Suprapubic skin (tissue), 4 donors: ENCODE results near the gene ATXN8OS. TPM values are rescaled to one million over a fixed set of nuclear protein-coding genes. Genes with fewer than 3 reads are reported as not detected.

Source experiments
- DNase-seq, 2 donors: peaks; one replicate each; pipeline ENCODE4 v3.0.0-alpha.2; 2019; ENCODE audit warnings: low spot score in 2 of 2
- H3K27ac ChIP-seq: fragments of 200-600 bp; sonication (generic); one replicate; pipeline ENCODE4 v1.5.1; 2019
- H3K27me3 ChIP-seq: fragments of 200-600 bp; sonication (generic); one replicate; pipeline ENCODE4 v1.5.1; 2019
- H3K36me3 ChIP-seq: fragments of 200-600 bp; sonication (generic); one replicate; pipeline ENCODE4 v1.5.1; 2019
- H3K4me1 ChIP-seq: fragments of 200-600 bp; sonication (generic); one replicate; pipeline ENCODE4 v1.5.1; 2019
- H3K4me3 ChIP-seq: fragments of 200-600 bp; sonication (generic); one replicate; pipeline ENCODE4 v1.5.1; 2019; ENCODE audit warnings: mild to moderate bottlenecking
- H3K9me3 ChIP-seq: fragments of 200-600 bp; sonication (generic); one replicate; pipeline ENCODE4 v1.5.1; 2019
- EP300 ChIP-seq: sonication (generic); formaldehyde crosslinking; IDR thresholded peaks from one replicate; pipeline ENCODE4 v1.6.1; 2017; ENCODE audit warnings: antibody characterized with exemption
- POLR2A ChIP-seq, 2 donors: fragments of 450-650 bp; IDR thresholded peaks; one replicate each; pipeline ENCODE4 v1.6.1; 2017; ENCODE audit warnings: antibody characterized with exemption in 2 of 2, mild to moderate bottlenecking in 2 of 2, moderate library complexity in 2 of 2
- POLR2AphosphoS5 ChIP-seq, 3 donors: sonication (generic); formaldehyde crosslinking; IDR thresholded peaks; one replicate each; pipeline ENCODE4 v1.6.1; 2017; ENCODE audit warnings: antibody characterized with exemption in 3 of 3
- WGBS: methylation state at CpG from one replicate; pipeline ENCODE4 v1.1.5; 2018; 5-methylcytosine and 5-hydroxymethylcytosine counted together
- total RNA-seq, 4 donors: library from RNA; depleted of rRNA; stranded (reverse); fragments of >200 nt; gene quantifications; one replicate each; pipeline ENCODE4 v1.1.0, GENCODE V29; 2016
- TF ChIP-seq, protein P1 (sequence below), 2 donors: fragments of 200-600 bp in 1 of 2; fragments of 450-650 bp in 1 of 2; sonication (generic) in 1 of 2; IDR thresholded peaks; one replicate each; pipeline ENCODE4 v1.5.1; 2016 to 2019; ENCODE audit warnings: antibody characterized with exemption in 2 of 2, mild to moderate bottlenecking in 1 of 2, moderate library complexity in 1 of 2

Gene ATXN8OS
- not detected for total RNA-seq

DNA sequence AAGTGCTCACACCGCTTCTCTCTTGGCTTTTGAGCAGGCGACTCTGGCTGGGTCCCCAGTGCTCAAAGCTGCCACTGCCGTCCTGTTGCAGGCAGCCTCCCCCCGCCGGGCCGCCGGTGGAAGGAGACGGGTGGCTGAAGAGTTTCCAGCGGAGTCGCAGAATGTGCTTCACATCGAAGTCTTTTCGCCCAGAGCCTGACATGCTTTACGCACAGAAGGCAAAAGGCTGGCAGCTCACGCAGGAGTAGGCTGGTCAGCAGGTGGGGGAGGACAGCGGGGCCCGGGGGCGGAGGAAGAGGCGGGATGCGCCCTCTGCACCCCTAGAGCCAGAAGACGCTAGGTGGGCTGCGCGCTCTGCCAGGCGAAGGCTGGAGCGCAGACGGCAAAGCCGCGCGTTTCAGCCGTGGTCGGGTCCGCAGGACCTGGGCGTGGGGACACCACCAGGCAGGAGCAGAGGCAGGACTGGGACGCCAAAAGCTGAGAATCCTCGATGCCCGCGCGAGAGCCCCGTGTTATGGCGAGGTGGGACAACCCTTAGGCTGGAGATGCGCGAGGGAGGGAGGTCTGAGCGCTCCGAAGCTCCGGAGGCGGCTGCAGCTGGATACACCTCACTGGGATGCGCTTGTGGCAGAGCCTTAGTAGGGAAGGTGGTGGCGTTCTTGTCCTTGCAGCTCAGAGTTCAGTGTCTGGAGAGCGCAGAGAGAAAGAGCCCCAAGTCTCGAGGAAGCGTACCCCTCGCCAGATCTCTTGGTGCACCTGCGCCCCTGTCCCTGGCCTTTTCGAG lies at the start of gene ATXN8OS:
TSS of gene ATXN8OS (plus strand) at position 329 of the 784 bp plus-strand sequence.
- WGBS = 7% methylated on average over 52 of the region's 53 CpGs
- Histone ChIP-seq H3K36me3 (no peaks in the 10 kb centered on the region), H3K4me1 (no peaks in the 10 kb centered on the region), H3K9me3 (peaks cover 3% of the 10 kb centered on the region), H3K27ac (no peak within 1 kb of the TSS), H3K27me3 (peaks cover 11% of the 10 kb centered on the region), H3K4me3 (no peak within 1 kb of the TSS)
- DNase-seq = no peak
- TF ChIP-seq EP300 (no peak), POLR2AphosphoS5 (IDR thresholded peaks at IDR 0.05) (no peak), POLR2A (IDR thresholded peaks at IDR 0.05) (no peak)
- TF ChIP-seq, protein P1, sequence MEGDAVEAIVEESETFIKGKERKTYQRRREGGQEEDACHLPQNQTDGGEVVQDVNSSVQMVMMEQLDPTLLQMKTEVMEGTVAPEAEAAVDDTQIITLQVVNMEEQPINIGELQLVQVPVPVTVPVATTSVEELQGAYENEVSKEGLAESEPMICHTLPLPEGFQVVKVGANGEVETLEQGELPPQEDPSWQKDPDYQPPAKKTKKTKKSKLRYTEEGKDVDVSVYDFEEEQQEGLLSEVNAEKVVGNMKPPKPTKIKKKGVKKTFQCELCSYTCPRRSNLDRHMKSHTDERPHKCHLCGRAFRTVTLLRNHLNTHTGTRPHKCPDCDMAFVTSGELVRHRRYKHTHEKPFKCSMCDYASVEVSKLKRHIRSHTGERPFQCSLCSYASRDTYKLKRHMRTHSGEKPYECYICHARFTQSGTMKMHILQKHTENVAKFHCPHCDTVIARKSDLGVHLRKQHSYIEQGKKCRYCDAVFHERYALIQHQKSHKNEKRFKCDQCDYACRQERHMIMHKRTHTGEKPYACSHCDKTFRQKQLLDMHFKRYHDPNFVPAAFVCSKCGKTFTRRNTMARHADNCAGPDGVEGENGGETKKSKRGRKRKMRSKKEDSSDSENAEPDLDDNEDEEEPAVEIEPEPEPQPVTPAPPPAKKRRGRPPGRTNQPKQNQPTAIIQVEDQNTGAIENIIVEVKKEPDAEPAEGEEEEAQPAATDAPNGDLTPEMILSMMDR (IDR thresholded peaks at IDR 0.05) = no peak

DNA sequence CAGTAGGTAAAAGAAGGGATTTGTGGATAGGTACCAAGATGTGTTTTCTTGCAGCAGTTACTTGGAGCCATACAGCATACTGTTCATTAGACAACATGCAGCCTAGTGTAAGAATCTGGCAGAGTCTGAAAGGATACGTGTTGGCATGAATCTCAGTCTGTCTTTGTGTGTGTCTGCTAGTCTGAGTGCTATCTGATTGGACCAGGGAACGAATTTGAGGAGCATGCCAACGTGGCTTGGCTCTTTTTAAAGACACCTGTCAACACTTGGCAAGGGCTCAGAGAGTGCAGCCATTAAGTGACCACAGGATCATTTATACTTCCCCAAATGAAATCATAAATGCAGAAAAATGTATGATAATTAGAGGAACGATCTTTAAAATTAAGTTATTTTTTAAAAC lies 27.6 kb upstream of the ATXN8OS start:
- TF ChIP-seq POLR2AphosphoS5 (IDR thresholded peaks at IDR 0.05) = no peak
- TF ChIP-seq, protein P1 (IDR thresholded peaks at IDR 0.05) = no peak
- TF ChIP-seq POLR2A (IDR thresholded peaks at IDR 0.05) = no peak
- TF ChIP-seq EP300 = no peak
- no peak for DNase-seq
- Histone ChIP-seq H3K36me3 (no peaks in the 10 kb centered on the region), H3K9me3 (no peaks in the 10 kb centered on the region), H3K27ac (no peak overlapping the region), H3K4me1 (no peaks in the 10 kb centered on the region), H3K4me3 (no peak overlapping the region), H3K27me3 (no peaks in the 10 kb centered on the region)
- WGBS = 42% methylated on average over 4 of the region's 4 CpGs

DNA sequence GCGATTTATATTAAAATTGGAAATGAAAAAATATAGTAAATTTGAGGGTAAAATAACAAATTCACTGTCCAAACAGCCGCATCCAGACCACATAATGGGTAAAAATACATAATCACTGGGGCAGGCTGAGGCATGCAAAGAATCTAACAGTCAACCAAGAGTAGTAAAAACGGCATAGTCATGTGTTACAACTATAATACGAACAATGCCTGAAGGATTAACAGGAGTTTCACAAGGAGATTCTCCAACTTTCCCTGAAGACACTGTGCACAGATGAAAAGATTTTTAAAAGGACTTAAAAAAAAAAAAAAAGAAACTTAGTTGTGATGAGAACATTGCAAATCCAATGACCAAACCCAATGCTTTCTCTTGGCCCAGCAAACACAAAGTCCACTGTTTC lies 20.4 kb upstream of the ATXN8OS start:
- DNase-seq = no peak
- 53% methylated on average over 4 of the region's 4 CpGs for WGBS
- H3K36me3 ChIP-seq = no peaks in the 10 kb centered on the region

DNA sequence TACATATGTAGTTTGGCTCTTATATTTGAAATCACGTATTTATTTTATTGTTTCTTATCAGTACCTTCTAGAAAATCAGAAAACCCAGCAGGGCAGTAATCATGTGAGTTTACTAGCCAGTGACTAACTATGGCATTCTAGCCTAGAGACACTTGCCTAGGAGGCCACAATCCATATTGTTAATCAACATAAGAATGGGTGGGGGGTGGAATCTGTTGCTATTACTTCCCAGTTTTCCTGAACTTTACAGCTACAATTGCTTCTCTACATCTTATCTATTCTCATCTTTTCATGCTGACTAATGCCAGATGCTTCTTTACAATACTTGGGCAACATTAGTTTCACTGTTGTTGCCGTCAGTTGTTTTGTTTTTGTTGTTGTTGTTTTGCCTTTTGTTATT lies 18.7 kb upstream of the ATXN8OS start:
- H3K4me3 ChIP-seq = no peak overlapping the region
- no peak overlapping the region for H3K27ac ChIP-seq
- H3K36me3 ChIP-seq = no peaks in the 10 kb centered on the region
- no peaks in the 10 kb centered on the region for H3K9me3 ChIP-seq
- no peaks in the 10 kb centered on the region for H3K4me1 ChIP-seq
- 78% methylated on average over 2 of the region's 2 CpGs for WGBS
- DNase-seq = no peak
- TF ChIP-seq, protein P1 (IDR thresholded peaks at IDR 0.05) = no peak
- no peak for TF ChIP-seq POLR2AphosphoS5 (IDR thresholded peaks at IDR 0.05)
- no peak for TF ChIP-seq EP300
- no peak for TF ChIP-seq POLR2A (IDR thresholded peaks at IDR 0.05)
- H3K27me3 ChIP-seq = no peaks in the 10 kb centered on the region

More for the DNA sequence above, 20.4 kb upstream of the ATXN8OS start:
- H3K9me3 ChIP-seq = no peaks in the 10 kb centered on the region
- no peaks in the 10 kb centered on the region for H3K27me3 ChIP-seq
- no peak overlapping the region for H3K4me3 ChIP-seq
- H3K27ac ChIP-seq = no peak overlapping the region
- TF ChIP-seq, protein P1 (IDR thresholded peaks at IDR 0.05) = no peak
- TF ChIP-seq EP300 (no peak), POLR2AphosphoS5 (IDR thresholded peaks at IDR 0.05) (no peak), POLR2A (IDR thresholded peaks at IDR 0.05) (no peak)
- no peaks in the 10 kb centered on the region for H3K4me1 ChIP-seq

DNA sequence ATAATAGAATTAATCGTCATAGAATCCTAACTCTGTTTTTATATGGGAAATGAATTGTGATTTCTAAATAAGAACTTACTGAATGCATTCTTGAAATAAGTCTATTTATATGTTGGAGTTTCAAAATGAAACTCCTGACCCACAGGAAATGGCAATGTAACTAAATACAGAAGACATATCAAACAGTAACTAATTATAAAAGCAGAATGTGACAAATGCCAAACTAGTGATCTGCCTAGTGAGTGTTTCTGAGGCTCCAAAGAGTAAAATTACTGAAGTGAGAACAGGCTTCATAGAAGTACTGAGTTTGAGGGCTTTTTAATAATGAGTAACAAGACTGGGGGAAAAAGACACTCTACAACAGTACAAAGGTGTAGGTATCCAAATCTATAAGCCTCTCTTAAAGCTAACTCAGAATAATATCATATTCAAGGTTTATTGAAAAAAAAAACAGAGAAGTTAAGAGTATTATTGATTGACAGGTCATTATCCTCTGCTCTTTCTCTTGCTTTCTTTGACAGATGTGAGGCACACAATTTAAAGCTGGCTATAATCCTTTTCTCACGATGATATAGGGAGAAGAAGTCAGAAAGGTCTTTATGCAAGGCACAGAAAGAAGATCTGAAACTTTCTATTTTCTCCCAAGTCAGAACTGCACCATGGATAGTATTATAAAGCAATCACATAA lies 17.4 kb upstream of the ATXN8OS start:
- H3K27ac ChIP-seq = no peak overlapping the region
- no peaks in the 10 kb centered on the region for H3K27me3 ChIP-seq
- WGBS = 71% methylated on average over 2 of the region's 2 CpGs
- H3K36me3 ChIP-seq = no peaks in the 10 kb centered on the region
- H3K4me1 ChIP-seq = no peaks in the 10 kb centered on the region
- no peak for TF ChIP-seq EP300
- no peak for DNase-seq
- H3K9me3 ChIP-seq = no peaks in the 10 kb centered on the region
- H3K4me3 ChIP-seq = no peak overlapping the region
